Spleen (tissue), 11 donors: ENCODE data around the gene CCDC80. TPM values are rescaled to one million over a fixed set of nuclear protein-coding genes. Genes with fewer than 3 reads are reported as not detected.

Experiments
- DNase-seq: peaks from one replicate; pipeline ENCODE4 v3.0.0-alpha.2; 2020
- H3K27ac ChIP-seq, 8 donors: fragments of 200-600 bp; sonication (generic) in 7 of 8; 1 replicate in 4 of 8; 2 replicates in 4 of 8; pipeline versions ENCODE4 v1.5.0 to v1.8.0; 2016 to 2021; ENCODE audit warnings: inconsistent platforms in 4 of 8, mild to moderate bottlenecking in 4 of 8, moderate library complexity in 1 of 8
- H3K27me3 ChIP-seq, 7 donors: fragments of 200-600 bp; sonication (generic) in 6 of 7; replicated peaks in 1 of 7; 1 replicate in 4 of 7; 2 replicates in 3 of 7; pipeline versions ENCODE4 v1.5.0 to v1.8.0; 2016 to 2021; ENCODE audit warnings: inconsistent platforms in 3 of 7, mild to moderate bottlenecking in 1 of 7
- H3K36me3 ChIP-seq, 6 donors: fragments of 200-600 bp; sonication (generic) in 5 of 6; 1 replicate in 4 of 6; 2 replicates in 2 of 6; pipeline versions ENCODE4 v1.5.0 to v1.8.0; 2016 to 2021; ENCODE audit warnings: inconsistent platforms in 2 of 6
- H3K4me1 ChIP-seq, 6 donors: fragments of 200-600 bp; sonication (generic) in 5 of 6; 1 replicate in 3 of 6; 2 replicates in 3 of 6; pipeline versions ENCODE4 v1.5.0 to v1.8.0; 2016 to 2021; ENCODE audit warnings: inconsistent platforms in 3 of 6
- H3K4me3 ChIP-seq, 8 donors: fragments of 200-600 bp; sonication (generic) in 7 of 8; 1 replicate in 4 of 8; 2 replicates in 4 of 8; pipeline versions ENCODE4 v1.5.0 to v1.8.0; 2016 to 2021; ENCODE audit warnings: inconsistent platforms in 4 of 8, mild to moderate bottlenecking in 4 of 8, moderate library complexity in 2 of 8
- H3K9me3 ChIP-seq, 8 donors: fragments of 200-600 bp; sonication (generic) in 7 of 8; 1 replicate in 4 of 8; 2 replicates in 4 of 8; pipeline versions ENCODE4 v1.5.0 to v1.8.0; 2016 to 2021; ENCODE audit warnings: inconsistent platforms in 4 of 8
- CTCF ChIP-seq, 11 experiments: fragments of 200-600 bp in 7 of 11; fragments of 450-650 bp in 4 of 11; sonication (generic) in 4 of 11; IDR thresholded peaks in 8 of 11; conservative IDR thresholded peaks in 3 of 11; 1 replicate in 7 of 11; 2 replicates in 4 of 11; pipeline versions ENCODE4 v1.4.0 to v1.8.0; 2016 to 2021; ENCODE audit warnings: antibody characterized with exemption in 11 of 11, inconsistent platforms in 4 of 11, mild to moderate bottlenecking in 1 of 11
- POLR2A ChIP-seq, 3 donors: fragments of 450-650 bp; IDR thresholded peaks; one replicate each; pipeline ENCODE4 v1.5.1; 2017; ENCODE audit warnings: antibody characterized with exemption in 3 of 3, mild to moderate bottlenecking in 1 of 3
- POLR2AphosphoS5 ChIP-seq, 3 donors: sonication (generic); formaldehyde crosslinking; IDR thresholded peaks; one replicate each; pipeline ENCODE4 v1.5.1; 2017; ENCODE audit warnings: antibody characterized with exemption in 3 of 3
- WGBS, 5 donors: extraction: QIAGEN DNeasy Blood & Tissue Kit in 3 of 5; methylation state at CpG; one replicate each; pipeline versions ENCODE4 v1.1.5 to v1.1.7; 2013 to 2018; 5-methylcytosine and 5-hydroxymethylcytosine counted together
- intact Hi-C: fragments of 100-400 bp; cut with DNase I; formaldehyde crosslinking; loops from one replicate; pipeline ENCODE4 v1.15.0; 2023; ENCODE audit warnings: low total_unique reads
- polyA plus RNA-seq, 3 donors: library from polyadenylated mRNA; stranded (reverse); fragments of 200-250 nt; gene quantifications; one replicate each; pipeline ENCODE4 v1.2.1, GENCODE V29; 2013
- total RNA-seq, 7 donors: library from RNA; depleted of rRNA in 3 of 7; stranded (reverse); fragments of >200 nt in 3 of 7; fragmentation: NEBNext Ultra II Directional in 4 of 7; extraction: Animal tissue kit (Norgen Biotek cat#: 25700) in 4 of 7; gene quantifications; one replicate each; pipeline versions ENCODE4 v1.1.0 to v1.2.1, GENCODE V29; 2016 to 2021
- donor health status: healthy with polysubstance abuse.
- donor health status: DM: no; HTN: no; CAD: no; lungs with moderate emphysema.
- donor health status: DM: no; HTN: no; CAD: no.
- donor health status: Bipolar disorder and iron deficiency.
- donor health status: healthy.
- donor health status: DM: no; HTN: no; CAD: no.
- donor health status: DM: yes; HTN: yes; CAD: no.

CCDC80 gene
- total and polyA plus RNA-seq, 10 donors, result 5.2 to 99.9 (median 31.5) TPM

- Histone ChIP-seq H3K4me3 (no peak overlapping the region), H3K36me3 (no peaks in the 10 kb centered on the region), H3K4me1 (no peaks in the 10 kb centered on the region), H3K27ac (peak overlapping the region in 6 of 8 donors; percentile 15 to 69 (median 48)), H3K27me3 (no peaks in the 10 kb centered on the region), H3K9me3 (no peaks in the 10 kb centered on the region)
- intact Hi-C loops, result no loop called here
- WGBS, 5 donors, result 75 to 84% (median 81%) methylated on average over 4 of the region's 4 CpGs
- TF ChIP-seq POLR2AphosphoS5 (IDR thresholded peaks at IDR 0.05) (no peak), CTCF (IDR thresholded peaks at IDR 0.05 in 8 of 11, conservative IDR thresholded peaks at IDR 0.05 in 3 of 11) (no peak), POLR2A (IDR thresholded peaks at IDR 0.05) (no peak)
- no peak for DNase-seq
Measured at GRCh38 chr3:112634786-112635541, 6.0 kb downstream of the CCDC80 start.

GRCh38 chr3:112633757-112634156, 7.2 kb downstream of the CCDC80 start:
- intact Hi-C loops, result no loop called here
- H3K4me1 ChIP-seq, result peaks cover 0 to 4% (median 0%) of the 10 kb centered on the region in 6 donors

GRCh38 chr3:112633191-112633590, 7.8 kb downstream of the CCDC80 start:
- WGBS, 5 donors, result 43 to 71% (median 46%) methylated on average over 3 of the region's 3 CpGs
- DNase-seq, result no peak
- Histone ChIP-seq H3K9me3 (no peaks in the 10 kb centered on the region), H3K4me1 (peaks cover 0 to 4% (median 0%) of the 10 kb centered on the region in 6 donors), H3K36me3 (no peaks in the 10 kb centered on the region), H3K4me3 (no peak overlapping the region), H3K27me3 (no peaks in the 10 kb centered on the region), H3K27ac (peak overlapping the region in 3 of 8 donors; percentile 9 to 67 (median 17))
- TF ChIP-seq POLR2A (IDR thresholded peaks at IDR 0.05) (no peak), CTCF (IDR thresholded peaks at IDR 0.05 in 8 of 11, conservative IDR thresholded peaks at IDR 0.05 in 3 of 11) (no peak), POLR2AphosphoS5 (IDR thresholded peaks at IDR 0.05) (no peak)
- intact Hi-C loops, result no loop called here

More at GRCh38 chr3:112633757-112634156, 7.2 kb downstream of the CCDC80 start:
- H3K27me3 ChIP-seq, result no peaks in the 10 kb centered on the region
- no peak overlapping the region for H3K4me3 ChIP-seq
- H3K36me3 ChIP-seq, result no peaks in the 10 kb centered on the region
- 76 to 85% (median 82%) methylated on average over 1 of the region's 1 CpG for WGBS, 5 donors
- TF ChIP-seq CTCF (IDR thresholded peaks at IDR 0.05 in 8 of 11, conservative IDR thresholded peaks at IDR 0.05 in 3 of 11) (no peak), POLR2A (IDR thresholded peaks at IDR 0.05) (no peak), POLR2AphosphoS5 (IDR thresholded peaks at IDR 0.05) (no peak)
- no peak for DNase-seq
- H3K9me3 ChIP-seq, result no peaks in the 10 kb centered on the region
- peak overlapping the region in 4 of 8 donors; percentile 9 to 67 (median 13) for H3K27ac ChIP-seq

- intact Hi-C loops, result no loop called here
- H3K4me3 ChIP-seq, result no peak overlapping the region
- H3K9me3 ChIP-seq, result no peaks in the 10 kb centered on the region
- H3K36me3 ChIP-seq, result no peaks in the 10 kb centered on the region
- TF ChIP-seq CTCF (IDR thresholded peaks at IDR 0.05 in 8 of 11, conservative IDR thresholded peaks at IDR 0.05 in 3 of 11) (no peak), POLR2AphosphoS5 (IDR thresholded peaks at IDR 0.05) (no peak), POLR2A (IDR thresholded peaks at IDR 0.05) (no peak)
- peak overlapping the region in 2 of 8 donors; percentile 17 to 67 for H3K27ac ChIP-seq
- no peaks in the 10 kb centered on the region for H3K27me3 ChIP-seq
- peaks cover 0 to 4% (median 0%) of the 10 kb centered on the region in 6 donors for H3K4me1 ChIP-seq
- WGBS, 5 donors, result 48 to 71% (median 61%) methylated on average over 4 of the region's 4 CpGs
- DNase-seq, result no peak
Measured at GRCh38 chr3:112632596-112632995, 8.3 kb downstream of the CCDC80 start.
